MM.1S (cell line): Measurements from ENCODE around the gene PTH2R.

Source experiments
- CTCF ChIP-seq: fragments of 300-600 bp; sonication (generic); IDR thresholded peaks from 2 replicates; pipeline ENCODE4 v1.5.1; 2016; ENCODE audit warnings: antibody characterized with exemption, low read length, mixed read lengths
- EZH2 ChIP-seq: fragments of 300-600 bp; sonication (generic); optimal IDR thresholded peaks from 2 replicates; pipeline ENCODE3; 2017; ENCODE audit warnings: low read depth, mild to moderate bottlenecking, antibody characterized with exemption, low read length, mixed read lengths
- EZH2phosphoT487 ChIP-seq: fragments of 300-600 bp; sonication (generic); IDR thresholded peaks from 2 replicates; pipeline ENCODE4 v1.6.1; 2018; ENCODE audit warnings: antibody characterized with exemption, low read length

DNA sequence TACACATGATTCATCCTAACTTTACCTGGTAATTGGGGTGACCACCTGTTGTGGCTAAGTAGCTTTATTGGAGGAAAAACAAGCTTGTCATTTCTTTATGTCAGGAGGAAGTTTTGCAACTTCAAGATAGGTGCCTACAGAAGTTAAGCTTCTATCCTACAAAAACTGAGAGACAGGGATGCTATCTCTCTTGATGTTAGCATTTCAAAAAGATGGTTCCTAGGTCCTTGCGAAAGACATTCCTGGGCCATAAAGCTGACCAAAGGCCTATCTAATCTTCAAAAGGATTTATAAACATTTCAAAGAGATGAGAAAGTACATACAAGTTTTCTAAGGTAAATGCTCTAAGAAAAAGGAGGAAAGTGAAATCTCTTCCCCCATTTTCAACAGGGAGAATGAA lies 61.0 kb downstream of the PTH2R start:
- TF ChIP-seq EZH2: no peak
- TF ChIP-seq CTCF: no peak
- no peak for TF ChIP-seq EZH2phosphoT487
